Activated naive CD8-positive, alpha-beta T cell treated with anti-CD3 and anti-CD28 coated beads for 36 hours (primary cell): Measurements from ENCODE around the gene RHBDF1. TPM values are rescaled to one million over a fixed set of nuclear protein-coding genes. Genes with fewer than 3 reads are reported as not detected.

Experiments
- DNase-seq: peaks from one replicate; pipeline ENCODE4 v3.0.0; 2021
- H3K27ac Mint-ChIP-seq: one replicate; pipeline ENCODE4 v1.8.0; 2022; ENCODE audit warnings: mild to moderate bottlenecking, moderate library complexity, mixed read lengths
- H3K27me3 Mint-ChIP-seq: one replicate; pipeline ENCODE4 v1.8.0; 2022; ENCODE audit warnings: mild to moderate bottlenecking, mixed read lengths
- H3K36me3 Mint-ChIP-seq: one replicate; pipeline ENCODE4 v1.8.0; 2021; ENCODE audit warnings: mild to moderate bottlenecking, mixed read lengths
- H3K4me1 Mint-ChIP-seq: one replicate; pipeline ENCODE4 v1.8.0; 2021; ENCODE audit warnings: mixed read lengths
- H3K4me3 Mint-ChIP-seq: one replicate; pipeline ENCODE4 v1.8.0; 2022; ENCODE audit warnings: mild to moderate bottlenecking, moderate library complexity, mixed read lengths
- H3K9me3 Mint-ChIP-seq: one replicate; pipeline ENCODE4 v1.8.0; 2022; ENCODE audit warnings: mixed read lengths
- total RNA-seq, 2 experiments: library from RNA; stranded (reverse); gene quantifications; one replicate each; pipeline ENCODE4 v1.2.3, GENCODE V29; 2021

RHBDF1 gene
- total RNA-seq, 2 experiments from 2014 or later = 0.41 TPM; not detected in 1

GRCh38 chr16:104355-104754 lies 31.9 kb upstream of the RHBDF1 start:
- no peak overlapping the region for H3K4me3 Mint-ChIP-seq
- no peak for DNase-seq

GRCh38 chr16:102060-102855 lies 29.8 kb upstream of the RHBDF1 start:
- Mint-ChIP-seq H3K9me3 (no peaks in the 10 kb centered on the region), H3K27me3 (no peaks in the 10 kb centered on the region)

More at GRCh38 chr16:104355-104754, 31.9 kb upstream of the RHBDF1 start:
- Mint-ChIP-seq H3K9me3 (no peaks in the 10 kb centered on the region), H3K27me3 (no peaks in the 10 kb centered on the region), H3K36me3 (peaks cover 8% of the 10 kb centered on the region), H3K4me1 (peaks cover 1% of the 10 kb centered on the region), H3K27ac (no peak overlapping the region)

GRCh38 chr16:101586-101985 lies 29.2 kb upstream of the RHBDF1 start:
- no peaks in the 10 kb centered on the region for H3K27me3 Mint-ChIP-seq

More at GRCh38 chr16:102060-102855, 29.8 kb upstream of the RHBDF1 start:
- no peak for DNase-seq
- peaks cover 8% of the 10 kb centered on the region for H3K36me3 Mint-ChIP-seq
- peaks cover 1% of the 10 kb centered on the region for H3K4me1 Mint-ChIP-seq
- H3K4me3 Mint-ChIP-seq = no peak overlapping the region
- H3K27ac Mint-ChIP-seq = no peak overlapping the region

GRCh38 chr16:100989-101388 lies 28.6 kb upstream of the RHBDF1 start:
- H3K27ac Mint-ChIP-seq = no peak overlapping the region
- no peak overlapping the region for H3K4me3 Mint-ChIP-seq
- H3K27me3 Mint-ChIP-seq = no peaks in the 10 kb centered on the region
- no peaks in the 10 kb centered on the region for H3K9me3 Mint-ChIP-seq
- no peaks in the 10 kb centered on the region for H3K4me1 Mint-ChIP-seq
- H3K36me3 Mint-ChIP-seq = peaks cover 9% of the 10 kb centered on the region
- no peak for DNase-seq

More at GRCh38 chr16:101586-101985, 29.2 kb upstream of the RHBDF1 start:
- no peak overlapping the region for H3K4me3 Mint-ChIP-seq
- no peaks in the 10 kb centered on the region for H3K4me1 Mint-ChIP-seq
- H3K36me3 Mint-ChIP-seq = peaks cover 10% of the 10 kb centered on the region
- H3K9me3 Mint-ChIP-seq = no peaks in the 10 kb centered on the region
- H3K27ac Mint-ChIP-seq = no peak overlapping the region
- DNase-seq = no peak

- Mint-ChIP-seq H3K9me3 (no peaks in the 10 kb centered on the region), H3K4me1 (no peaks in the 10 kb centered on the region), H3K27ac (no peak overlapping the region), H3K4me3 (no peak overlapping the region), H3K27me3 (no peaks in the 10 kb centered on the region), H3K36me3 (peaks cover 4% of the 10 kb centered on the region)
- no peak for DNase-seq
Measured at GRCh38 chr16:97822-98221, 25.4 kb upstream of the RHBDF1 start.

GRCh38 chr16:96935-97381 lies 24.5 kb upstream of the RHBDF1 start:
- Mint-ChIP-seq H3K36me3 (peaks cover 4% of the 10 kb centered on the region), H3K27me3 (no peaks in the 10 kb centered on the region), H3K4me3 (no peak overlapping the region), H3K27ac (no peak overlapping the region), H3K9me3 (no peaks in the 10 kb centered on the region), H3K4me1 (no peaks in the 10 kb centered on the region)
- peak; percentile 91 for DNase-seq

GRCh38 chr16:94918-95265 lies 22.5 kb upstream of the RHBDF1 start:
- DNase-seq = no peak
- Mint-ChIP-seq H3K4me3 (no peak overlapping the region), H3K9me3 (no peaks in the 10 kb centered on the region), H3K27me3 (no peaks in the 10 kb centered on the region), H3K36me3 (peaks cover 8% of the 10 kb centered on the region), H3K4me1 (no peaks in the 10 kb centered on the region), H3K27ac (no peak overlapping the region)

- no peaks in the 10 kb centered on the region for H3K9me3 Mint-ChIP-seq
- H3K27ac Mint-ChIP-seq = no peak overlapping the region
- no peak for DNase-seq
- peaks cover 10% of the 10 kb centered on the region for H3K36me3 Mint-ChIP-seq
- no peaks in the 10 kb centered on the region for H3K27me3 Mint-ChIP-seq
- H3K4me3 Mint-ChIP-seq = no peak overlapping the region
- H3K4me1 Mint-ChIP-seq = no peaks in the 10 kb centered on the region
Measured at GRCh38 chr16:92431-93339, 20.3 kb upstream of the RHBDF1 start.

- H3K36me3 Mint-ChIP-seq = peaks cover 8% of the 10 kb centered on the region
- no peaks in the 10 kb centered on the region for H3K4me1 Mint-ChIP-seq
- no peak overlapping the region for H3K27ac Mint-ChIP-seq
- H3K9me3 Mint-ChIP-seq = no peaks in the 10 kb centered on the region
- H3K4me3 Mint-ChIP-seq = no peak overlapping the region
- no peak for DNase-seq
- H3K27me3 Mint-ChIP-seq = no peaks in the 10 kb centered on the region
Measured at GRCh38 chr16:91484-91883, 19.1 kb upstream of the RHBDF1 start.

GRCh38 chr16:89391-90302 lies 17.2 kb upstream of the RHBDF1 start:
- DNase-seq = no peak
- Mint-ChIP-seq H3K27me3 (no peaks in the 10 kb centered on the region), H3K27ac (no peak overlapping the region), H3K36me3 (peaks cover 13% of the 10 kb centered on the region), H3K4me3 (no peak overlapping the region), H3K4me1 (peaks cover 8% of the 10 kb centered on the region), H3K9me3 (no peaks in the 10 kb centered on the region)

GRCh38 chr16:88613-89012 lies 16.2 kb upstream of the RHBDF1 start:
- no peak for DNase-seq
- Mint-ChIP-seq H3K36me3 (peaks cover 19% of the 10 kb centered on the region), H3K4me1 (peaks cover 18% of the 10 kb centered on the region), H3K27me3 (no peaks in the 10 kb centered on the region), H3K9me3 (no peaks in the 10 kb centered on the region), H3K27ac (no peak overlapping the region), H3K4me3 (no peak overlapping the region)

- no peak for DNase-seq
- Mint-ChIP-seq H3K27me3 (no peaks in the 10 kb centered on the region), H3K9me3 (no peaks in the 10 kb centered on the region), H3K27ac (no peak overlapping the region), H3K4me1 (peaks cover 21% of the 10 kb centered on the region), H3K36me3 (peaks cover 19% of the 10 kb centered on the region), H3K4me3 (no peak overlapping the region)
Measured at GRCh38 chr16:86483-86952, 14.1 kb upstream of the RHBDF1 start.

GRCh38 chr16:85865-86264 lies 13.4 kb upstream of the RHBDF1 start:
- H3K4me1 Mint-ChIP-seq = peaks cover 21% of the 10 kb centered on the region
- DNase-seq = no peak
- H3K9me3 Mint-ChIP-seq = no peaks in the 10 kb centered on the region
- H3K27ac Mint-ChIP-seq = peak overlapping the region; percentile 54
- no peaks in the 10 kb centered on the region for H3K27me3 Mint-ChIP-seq
- no peak overlapping the region for H3K4me3 Mint-ChIP-seq
- H3K36me3 Mint-ChIP-seq = peaks cover 19% of the 10 kb centered on the region

- H3K36me3 Mint-ChIP-seq = peaks cover 15% of the 10 kb centered on the region
- H3K9me3 Mint-ChIP-seq = no peaks in the 10 kb centered on the region
- H3K4me3 Mint-ChIP-seq = no peak overlapping the region
- H3K4me1 Mint-ChIP-seq = peaks cover 21% of the 10 kb centered on the region
- no peak for DNase-seq
- peak overlapping the region; percentile 79 for H3K27ac Mint-ChIP-seq
- H3K27me3 Mint-ChIP-seq = no peaks in the 10 kb centered on the region
Measured at GRCh38 chr16:85407-85782, 13.0 kb upstream of the RHBDF1 start.
